DMS53 treated with DMSO at 0.1 percent for 48 hours (cell line): Measurements from ENCODE around the gene ESPNL.

Experiments used
- DNase-seq: peaks from one replicate; lab custom pipeline; 2025; ENCODE audit not compliant: unreplicated experiment; lab: John Stamatoyannopoulos, UW

The ESPNL gene

DNA sequence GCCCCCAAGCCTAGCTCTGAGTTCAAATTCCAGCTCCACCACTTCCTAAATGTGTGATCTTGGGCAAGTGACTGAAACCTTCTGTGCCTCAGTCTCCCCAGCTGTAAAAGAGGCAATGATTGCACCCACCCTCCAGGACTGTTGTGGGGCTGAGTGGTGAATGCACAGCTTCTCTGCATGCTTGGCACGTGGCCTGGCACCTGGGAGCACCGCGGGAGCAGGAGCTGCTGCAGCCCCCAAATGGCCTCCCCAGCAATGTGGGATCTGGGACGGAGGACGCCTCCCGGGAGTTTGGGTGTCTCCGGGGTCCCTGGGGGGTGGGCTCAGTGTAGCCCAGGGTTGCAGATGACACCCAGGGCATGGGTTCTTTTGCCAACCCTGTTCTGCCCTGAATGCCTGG, 39.9 kb downstream of the ESPNL start:
- DNase-seq, result no peak

DNA sequence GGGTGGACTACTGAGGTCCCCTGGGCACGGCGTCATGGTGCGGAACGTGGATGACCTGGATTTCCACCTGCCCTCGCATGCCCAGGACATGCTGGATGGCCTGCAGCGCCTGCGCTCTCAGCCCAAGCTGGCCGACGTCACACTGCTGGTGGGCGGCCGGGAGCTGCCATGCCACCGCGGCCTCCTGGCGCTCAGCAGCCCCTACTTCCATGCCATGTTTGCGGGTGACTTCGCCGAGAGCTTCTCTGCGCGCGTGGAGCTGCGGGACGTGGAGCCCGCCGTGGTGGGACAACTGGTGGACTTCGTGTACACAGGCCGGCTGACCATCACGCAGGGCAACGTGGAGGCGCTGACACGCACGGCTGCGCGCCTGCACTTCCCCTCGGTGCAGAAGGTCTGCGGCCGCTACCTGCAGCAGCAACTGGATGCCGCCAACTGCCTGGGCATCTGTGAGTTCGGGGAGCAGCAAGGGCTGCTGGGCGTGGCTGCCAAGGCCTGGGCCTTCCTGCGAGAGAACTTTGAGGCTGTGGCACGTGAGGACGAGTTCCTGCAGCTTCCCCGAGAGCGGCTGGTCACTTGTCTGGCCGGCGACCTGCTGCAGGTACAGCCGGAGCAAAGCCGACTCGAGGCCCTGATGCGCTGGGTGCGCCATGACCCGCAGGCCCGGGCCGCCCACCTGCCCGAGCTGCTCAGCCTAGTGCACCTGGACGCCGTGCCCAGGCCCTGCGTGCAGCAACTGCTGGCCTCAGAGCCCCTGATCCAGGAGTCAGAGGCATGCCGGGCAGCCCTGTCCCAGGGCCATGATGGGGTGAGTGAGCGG, 40.8 kb downstream of the ESPNL start:
- no peak for DNase-seq

DNA sequence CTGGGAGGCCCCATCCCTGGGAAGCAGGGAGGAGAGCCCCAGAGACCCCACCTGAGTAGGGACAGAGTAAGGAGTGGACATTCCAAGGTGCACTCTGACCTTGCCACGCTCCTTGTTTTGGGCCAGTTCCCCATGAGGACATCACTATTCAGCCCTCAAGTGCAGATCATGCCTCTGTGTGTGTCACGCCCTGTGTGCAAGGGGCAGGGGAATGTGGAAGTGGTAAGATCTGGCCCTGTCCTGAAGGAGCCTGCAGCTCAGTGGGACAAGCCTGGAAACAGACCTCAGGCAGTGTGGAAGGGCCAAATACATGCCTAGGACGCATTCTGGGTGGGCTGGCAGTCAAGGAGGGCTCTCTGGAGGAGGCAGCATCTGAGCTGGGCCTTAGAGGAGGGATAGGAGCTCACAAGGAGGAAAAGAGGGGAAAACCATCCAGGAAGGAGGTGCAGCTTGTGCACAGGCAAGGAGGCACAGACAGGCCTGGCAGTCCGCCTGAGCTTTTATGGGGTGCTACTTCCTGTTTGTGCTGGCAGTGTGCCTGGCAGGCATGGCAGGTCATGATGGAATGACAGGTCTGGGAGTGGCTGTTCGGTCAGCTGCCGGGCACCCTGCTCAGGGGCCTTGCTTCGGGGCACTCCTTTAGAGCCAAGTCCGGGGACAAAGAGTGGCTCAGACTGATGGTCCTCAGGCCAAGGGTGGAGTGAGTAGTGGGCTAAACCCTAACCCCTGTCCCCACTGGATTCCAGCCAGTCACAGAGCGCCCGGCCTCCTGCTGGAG, 41.6 kb downstream of the ESPNL start:
- DNase-seq, result peak; percentile 47

DNA sequence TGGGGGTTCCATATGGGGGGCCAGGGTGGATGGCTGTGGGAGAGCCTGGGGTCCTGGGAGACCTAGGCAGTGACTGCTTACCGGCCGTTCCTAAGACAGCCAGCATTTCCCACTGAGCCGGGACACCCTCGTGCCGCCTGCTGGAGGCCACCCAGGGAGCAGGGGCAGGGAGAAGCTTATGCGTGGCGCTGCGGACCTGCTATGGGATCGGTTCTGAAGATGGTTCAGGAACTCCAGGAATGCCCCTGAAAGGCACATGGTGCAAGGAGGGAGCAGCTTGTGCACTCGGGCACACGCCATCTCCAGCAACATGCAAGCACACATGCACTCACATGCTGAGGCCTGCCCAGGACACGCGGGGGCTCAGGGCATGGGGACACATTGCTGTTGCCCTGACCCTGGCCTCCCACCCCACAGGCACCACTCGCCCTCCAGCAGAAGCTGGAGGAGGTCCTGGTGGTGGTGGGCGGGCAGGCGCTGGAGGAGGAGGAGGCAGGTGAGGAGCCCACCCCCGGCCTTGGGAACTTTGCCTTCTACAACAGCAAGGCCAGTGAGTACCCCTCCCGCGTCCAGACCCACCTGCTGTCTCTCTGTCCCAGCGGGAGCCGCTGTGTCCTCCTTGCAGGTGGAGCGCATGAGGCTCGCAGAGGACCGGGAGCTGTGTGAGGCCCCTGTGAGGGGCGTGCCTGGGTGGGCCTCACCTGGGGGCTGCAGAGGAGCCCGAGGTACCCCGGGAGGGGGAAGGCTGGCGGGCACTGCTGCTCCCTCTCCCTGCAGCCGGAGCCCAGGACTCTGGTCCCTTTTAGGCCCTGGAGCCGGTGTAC, 42.5 kb downstream of the ESPNL start:
- DNase-seq, result no peak

DNA sequence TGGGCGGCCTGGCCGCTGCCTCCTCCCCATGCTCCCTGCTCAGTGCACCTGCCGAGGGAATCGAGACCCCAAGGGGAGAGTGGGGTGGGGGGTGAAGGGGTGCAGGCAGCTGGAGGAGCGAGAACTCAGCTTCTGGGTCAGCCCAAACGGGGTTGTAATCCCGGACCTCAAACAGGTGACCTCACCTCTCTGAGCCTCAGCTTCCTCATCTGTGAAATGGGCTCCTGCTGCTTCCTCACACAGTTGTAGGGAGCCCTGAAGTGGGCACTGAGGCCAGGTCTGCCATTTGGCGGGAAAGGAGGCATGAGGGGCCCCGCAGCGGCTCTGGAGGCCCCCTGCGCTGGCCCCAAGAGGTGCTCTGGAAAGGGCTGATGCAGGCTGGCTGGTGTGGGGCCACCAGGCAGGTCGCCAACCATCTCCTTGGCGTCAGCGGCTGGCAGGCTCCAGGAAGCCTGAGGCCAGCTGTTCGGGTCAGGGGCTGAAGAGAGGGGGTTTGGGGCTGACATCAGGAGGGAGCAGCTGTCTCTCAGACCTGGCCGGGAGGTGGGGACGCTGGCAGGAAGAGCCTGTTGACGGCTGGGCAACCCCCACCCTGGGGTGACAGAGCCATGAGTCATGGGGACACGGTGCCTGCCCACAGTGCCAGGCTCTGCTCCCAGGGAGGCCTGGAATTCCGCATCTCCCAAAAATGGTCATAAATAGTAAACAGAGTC, 43.3 kb downstream of the ESPNL start:
- DNase-seq, result peak; percentile 17

DNA sequence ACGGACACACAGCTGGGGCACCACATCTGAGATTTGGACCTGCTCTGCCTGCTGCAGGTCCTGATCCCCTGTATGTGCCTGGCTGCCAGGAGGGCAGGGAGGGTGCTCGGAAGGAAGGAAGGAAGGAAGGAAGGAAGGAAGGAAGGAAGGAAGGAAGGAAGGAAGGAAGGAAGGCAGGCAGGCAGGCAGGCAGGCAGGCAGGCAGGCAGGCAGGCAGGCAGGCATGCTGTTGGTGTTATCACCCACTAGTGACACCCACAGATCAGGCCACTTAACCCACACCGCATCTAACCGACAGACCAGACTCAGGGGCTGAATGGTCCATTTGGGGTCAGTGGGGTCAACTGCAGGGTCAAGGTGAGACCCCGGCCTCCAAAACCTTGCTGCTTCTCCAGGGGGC, 44.1 kb downstream of the ESPNL start:
- DNase-seq, result no peak

DNA sequence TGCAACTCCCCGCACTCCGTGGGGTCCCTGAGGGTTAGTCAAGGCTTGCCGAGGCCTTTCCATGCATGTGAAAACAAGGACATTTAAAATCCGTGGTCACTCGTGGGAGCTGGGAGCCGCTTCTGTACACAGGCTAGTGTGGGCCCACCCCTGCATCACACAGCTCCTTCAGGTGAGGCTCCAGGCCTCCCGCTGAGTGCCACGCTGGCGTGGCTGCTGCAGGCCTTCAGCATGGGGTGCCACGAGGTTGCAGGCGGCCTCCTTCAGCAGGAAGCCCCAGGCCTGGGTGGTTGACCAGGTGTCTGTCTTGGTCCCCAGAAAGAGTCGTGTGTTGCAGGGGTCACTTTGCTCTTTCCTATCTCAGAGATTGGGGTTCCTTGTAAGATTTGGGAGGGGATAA, 44.9 kb downstream of the ESPNL start:
- no peak for DNase-seq

DNA sequence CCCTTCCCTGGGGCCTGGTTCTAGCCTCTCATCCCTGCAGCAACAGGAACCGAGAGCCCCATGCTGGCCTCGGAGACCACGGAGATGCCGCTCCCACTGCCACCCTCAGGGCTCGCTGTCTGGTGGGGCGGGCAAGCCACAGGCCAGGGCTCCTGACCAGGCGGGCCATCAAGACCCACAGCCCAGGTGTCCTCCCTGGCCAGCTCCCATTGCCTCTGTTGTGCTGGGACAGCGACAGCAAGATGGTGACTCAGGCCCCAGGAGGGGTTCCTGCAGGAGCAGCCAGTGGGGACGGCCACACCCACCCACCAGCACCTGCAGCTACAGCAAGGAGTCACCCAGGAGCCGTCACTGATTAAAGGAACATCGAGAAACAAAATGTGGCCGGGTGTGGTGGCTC, 45.7 kb downstream of the ESPNL start:
- no peak for DNase-seq

DNA sequence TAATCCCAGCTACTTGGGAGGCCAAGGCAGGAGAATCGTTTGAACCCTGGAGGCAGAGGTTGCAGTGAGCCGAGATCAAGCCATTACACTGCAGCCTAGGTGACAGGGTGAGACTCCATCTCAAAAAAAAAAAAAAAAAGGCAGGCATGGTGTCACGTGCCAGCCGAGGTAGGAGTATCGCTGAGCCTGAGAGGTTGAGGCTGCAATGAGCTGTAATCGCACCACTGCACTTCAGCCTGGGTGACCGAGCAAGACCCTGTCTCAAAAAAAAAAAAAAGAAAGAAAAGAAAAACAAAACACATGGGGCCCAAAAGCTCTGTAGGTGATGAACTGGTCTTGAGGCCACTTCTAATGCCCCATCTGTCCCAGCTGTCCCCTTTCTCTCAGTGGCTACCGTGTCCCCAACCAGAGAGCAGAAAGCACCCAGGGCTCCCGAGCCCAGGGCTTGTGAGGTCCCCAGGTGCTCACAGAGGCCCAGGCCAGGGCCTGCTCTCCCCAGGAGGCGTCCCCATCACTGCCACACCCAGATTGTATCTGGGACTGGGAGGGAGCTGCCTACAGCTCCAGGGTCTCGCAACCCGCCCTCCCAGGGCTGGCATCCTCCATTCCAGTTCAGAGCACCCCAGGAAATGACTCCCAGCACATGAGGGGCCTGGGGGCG, 46.9 kb downstream of the ESPNL start:
- no peak for DNase-seq

DNA sequence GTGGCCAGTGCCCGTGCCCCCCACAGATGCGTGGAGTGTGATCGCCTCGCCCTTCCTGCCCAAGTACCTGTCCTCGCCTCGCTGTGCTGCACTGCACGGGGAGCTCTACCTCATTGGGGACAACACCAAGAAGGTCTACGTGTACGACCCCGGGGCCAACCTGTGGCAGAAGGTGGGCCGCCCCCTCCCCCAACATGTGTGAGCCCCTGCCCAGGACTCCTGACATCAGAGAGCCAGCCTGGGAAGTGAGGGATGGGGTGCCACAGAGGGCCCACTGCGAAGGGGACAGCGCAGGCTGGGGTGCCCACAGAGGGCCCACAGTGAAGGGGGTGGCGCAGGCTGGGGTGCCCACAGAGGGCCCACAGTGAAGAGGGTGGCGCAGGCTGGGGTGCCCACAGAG, 48.8 kb downstream of the ESPNL start:
- no peak for DNase-seq

DNA sequence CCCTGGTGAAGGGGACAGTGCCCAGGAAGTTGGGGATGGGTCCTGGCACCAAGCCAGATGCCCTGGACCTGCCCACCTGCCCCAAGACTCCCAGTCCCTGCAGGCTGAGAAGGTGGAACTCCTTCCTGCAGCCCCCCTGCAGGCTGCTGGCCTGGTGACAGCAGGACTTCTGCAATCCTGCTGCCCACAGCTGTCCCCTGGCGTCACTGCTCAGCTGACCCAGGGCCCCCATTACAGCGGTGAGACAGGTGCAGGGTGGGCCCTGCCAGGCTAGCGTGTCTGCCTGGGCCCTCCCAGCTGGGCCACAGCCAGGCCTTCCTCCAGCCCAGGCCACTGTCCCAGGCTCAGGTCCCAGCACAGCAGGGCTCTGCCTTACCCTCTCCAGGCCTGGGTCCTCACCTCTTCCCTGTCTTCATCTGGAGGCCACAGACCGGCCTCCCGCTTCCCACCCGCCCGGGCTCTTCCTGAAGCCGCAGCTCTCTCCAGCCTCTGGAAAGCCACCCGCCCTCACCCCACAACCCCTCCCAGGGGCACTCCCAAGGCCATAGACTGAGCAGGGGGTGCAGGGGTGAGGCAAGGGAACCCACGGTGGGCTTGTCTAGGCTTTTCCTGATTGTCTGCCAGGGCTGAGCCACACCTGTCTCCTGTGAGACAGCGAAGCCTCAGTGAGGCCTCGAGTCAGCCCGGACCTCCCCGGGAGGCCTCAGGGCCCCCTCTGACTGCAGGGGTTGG, 49.9 kb downstream of the ESPNL start:
- DNase-seq, result no peak

DNA sequence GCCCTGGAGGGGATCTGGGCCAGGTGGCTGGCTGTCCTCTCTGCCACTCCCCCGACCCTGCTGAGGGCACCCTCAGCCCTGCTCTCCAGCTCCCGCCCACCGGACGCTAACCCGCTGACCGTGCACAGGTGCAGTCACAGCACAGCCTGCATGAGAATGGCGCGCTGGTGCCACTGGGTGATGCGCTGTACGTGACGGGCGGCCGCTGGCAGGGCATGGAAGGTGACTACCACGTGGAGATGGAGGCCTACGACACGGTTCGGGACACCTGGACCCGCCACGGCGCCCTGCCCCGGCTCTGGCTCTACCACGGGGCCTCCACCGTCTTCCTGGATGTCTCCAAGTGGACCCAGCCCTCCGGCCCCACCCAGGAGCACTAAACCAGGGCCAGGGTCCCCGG, 50.5 kb downstream of the ESPNL start:
- DNase-seq, result no peak

DNA sequence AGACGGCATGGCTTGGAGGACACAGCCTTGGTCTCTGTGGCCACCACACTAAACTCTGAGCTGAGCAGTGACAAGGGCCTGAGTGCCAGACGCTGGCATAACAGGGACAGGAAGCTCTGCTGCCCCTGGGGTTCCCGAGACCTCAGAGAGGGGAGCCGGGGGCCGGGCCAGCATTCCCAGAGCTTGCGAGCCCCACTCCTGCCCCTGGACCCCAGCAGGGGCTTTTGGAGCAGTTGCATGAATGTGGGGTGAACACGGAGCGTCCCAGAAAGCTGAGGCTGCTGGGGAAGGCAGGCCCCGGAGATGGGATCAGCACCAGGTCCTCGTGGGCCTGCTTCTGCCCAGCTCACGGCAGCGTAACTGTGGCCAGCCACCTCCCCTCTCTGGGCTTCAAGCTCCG, 51.1 kb downstream of the ESPNL start:
- DNase-seq, result no peak

DNA sequence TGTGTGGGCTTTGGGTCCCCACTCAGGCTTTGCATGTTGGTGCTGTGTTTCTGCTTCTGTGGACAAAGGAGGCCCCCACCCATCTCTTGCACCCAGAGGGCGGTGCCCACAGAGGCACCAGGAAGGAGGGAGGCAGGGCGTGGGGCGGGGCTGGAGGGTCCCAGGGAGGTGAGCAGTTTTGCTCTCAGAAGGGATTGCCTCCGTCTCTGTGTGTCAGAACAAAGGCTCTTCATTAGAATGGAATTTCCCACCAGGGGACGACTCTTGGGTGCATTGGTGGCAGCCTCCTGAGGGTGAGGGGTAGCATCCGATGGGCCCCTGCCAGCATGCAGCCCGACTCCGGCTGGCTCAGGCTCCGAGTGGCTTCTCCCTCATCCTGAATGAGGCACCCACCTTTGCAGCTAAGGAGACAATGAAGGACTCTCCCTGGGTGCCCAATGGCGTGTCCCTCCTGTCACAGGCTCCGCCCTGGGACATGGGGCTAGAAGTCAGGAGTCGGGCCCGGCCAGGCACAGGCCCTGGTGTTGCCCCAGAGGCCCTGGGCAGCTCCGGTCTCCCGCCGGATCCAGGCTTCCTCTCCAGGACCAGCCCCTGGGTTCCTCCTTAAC, 51.6 kb downstream of the ESPNL start:
- DNase-seq, result no peak

DNA sequence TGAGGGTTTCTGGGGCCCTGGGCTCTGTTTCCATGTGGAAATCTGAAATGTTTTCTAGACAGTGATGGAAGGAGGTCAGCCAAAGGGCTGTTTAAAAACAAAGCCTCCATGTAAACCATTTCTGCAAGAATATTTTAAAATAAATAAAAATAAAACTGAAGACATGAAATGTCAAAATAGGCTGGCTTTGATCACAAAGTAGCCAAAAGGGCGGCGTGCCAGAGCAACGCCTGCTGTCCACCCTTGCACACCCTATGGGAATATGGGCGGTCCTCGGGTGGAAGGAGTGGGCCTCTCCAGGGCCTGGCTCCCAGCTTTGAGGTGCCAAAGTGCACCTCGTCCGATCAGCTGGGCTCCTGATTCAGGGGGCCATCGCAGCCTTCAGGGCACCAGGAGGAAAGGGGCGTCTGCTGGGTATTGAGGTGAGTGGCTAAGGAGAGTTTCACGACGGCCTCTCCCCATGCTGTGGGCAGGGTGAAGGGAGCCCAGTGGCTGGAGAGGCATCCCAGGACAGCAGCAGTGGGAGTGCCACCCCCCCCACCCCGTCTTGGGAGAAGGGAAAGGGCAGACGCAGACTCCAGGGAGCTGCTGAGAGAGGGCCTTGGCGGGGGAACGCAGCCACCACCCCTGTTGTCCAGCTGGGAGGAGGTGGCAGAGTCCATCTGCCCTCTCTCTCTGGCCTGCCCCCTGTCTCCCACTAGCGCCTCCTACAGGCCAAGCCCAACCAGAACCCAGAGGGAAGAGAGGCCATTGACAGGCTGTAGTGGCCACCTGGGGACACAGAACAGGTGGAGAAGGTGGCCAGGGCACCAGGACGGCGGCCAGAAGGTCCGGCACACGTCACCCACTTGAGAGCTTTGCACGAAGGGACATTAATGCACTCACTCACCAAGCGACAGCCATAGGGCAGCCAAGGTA, 52.9 kb downstream of the ESPNL start:
- DNase-seq, result no peak

DNA sequence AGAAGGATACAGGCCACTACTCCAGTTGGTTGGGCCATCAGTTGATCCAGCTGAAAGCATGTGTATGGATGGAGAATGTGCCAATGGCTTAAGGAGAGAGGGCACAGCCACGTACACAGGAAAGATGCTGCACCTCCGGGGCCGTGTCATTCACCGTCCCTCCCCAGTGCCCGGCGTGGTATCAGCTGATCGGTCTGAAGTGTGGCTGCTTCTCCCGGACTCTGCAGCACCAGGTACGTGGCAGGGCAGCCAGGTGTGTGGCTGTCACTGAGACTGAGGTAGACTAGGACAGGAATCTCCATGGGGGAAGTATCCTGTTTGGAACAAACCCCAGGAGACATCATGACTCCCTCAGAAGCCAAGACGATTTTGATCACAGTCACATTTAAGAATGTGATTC, 54.4 kb downstream of the ESPNL start:
- DNase-seq, result no peak

DNA sequence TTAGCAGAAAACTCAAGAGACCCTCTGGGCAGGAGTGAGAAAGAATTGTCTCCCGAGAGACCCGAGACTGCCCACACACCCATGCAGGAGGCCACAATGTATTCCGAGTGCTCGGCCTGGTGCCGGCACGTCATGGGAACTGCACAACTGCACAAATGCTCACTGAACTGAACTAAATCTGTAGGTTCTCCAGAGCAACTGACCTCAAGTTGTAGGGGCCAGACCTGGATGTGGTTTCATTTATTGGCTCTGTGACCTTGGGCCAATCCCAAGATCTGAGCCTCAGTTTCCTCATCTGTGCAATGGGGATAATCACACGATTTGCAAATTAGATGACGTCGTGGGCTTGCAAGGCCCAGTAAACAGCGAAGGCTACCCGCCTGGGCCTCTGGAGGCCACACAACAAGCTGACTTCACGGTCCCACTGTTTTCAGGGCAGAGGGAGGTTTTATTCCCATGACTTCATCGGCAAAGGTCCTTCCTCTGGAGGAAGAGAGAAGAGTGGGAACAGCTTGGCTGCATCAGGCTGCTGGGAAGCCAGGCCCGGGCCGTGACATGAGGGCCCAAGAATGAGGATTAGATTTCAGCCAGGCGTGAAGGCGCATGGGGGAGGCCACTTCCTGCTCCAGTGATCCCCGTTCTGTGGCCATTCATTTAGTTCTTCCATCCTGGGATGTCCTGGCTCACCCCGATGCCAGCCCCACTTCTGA, 55.1 kb downstream of the ESPNL start:
- peak; percentile 37 for DNase-seq
